IPS-15b (cell line): ENCODE data around the gene DCUN1D3.
"Not testable (repeated sequence)": the region's sequence is repeated elsewhere in the genome, so short reads cannot be mapped to it uniquely, and the experiment has no call there.

Experiments
- H3K27me3 ChIP-seq: one replicate; pipeline ENCODE4 v1.6.1; 2013; ENCODE audit warnings: low read length; ENCODE audit not compliant: control insufficient read depth, insufficient read depth
- H3K36me3 ChIP-seq: one replicate; pipeline ENCODE4 v1.6.1; 2013; ENCODE audit warnings: low read length; ENCODE audit not compliant: control insufficient read depth, insufficient read depth
- H3K4me1 ChIP-seq: one replicate; pipeline ENCODE4 v1.6.1; 2013; ENCODE audit warnings: mild to moderate bottlenecking, low read length; ENCODE audit not compliant: control insufficient read depth, insufficient read depth
- H3K4me3 ChIP-seq: one replicate; pipeline ENCODE4 v1.5.1; 2013; ENCODE audit warnings: low read depth, low read length
- H3K9ac ChIP-seq: one replicate; pipeline ENCODE4 v1.6.1; 2013; ENCODE audit warnings: low read depth, mild to moderate bottlenecking, low read length
- H3K9me3 ChIP-seq: one replicate; pipeline ENCODE4 v1.6.1; 2013; ENCODE audit warnings: mild to moderate bottlenecking, low read length; ENCODE audit not compliant: control insufficient read depth, insufficient read depth

DCUN1D3 gene

GRCh38 chr16:20900299-20901067 lies at the start of gene DCUN1D3, which contains the start of gene LYRM1:
Gene DCUN1D3, minus strand, starts transcription at chr16:20900358. Its CDS starts 37,820 bp downstream, at chr16:20862538.
Gene LYRM1, plus strand, starts transcription at chr16:20900771. Its CDS starts 14,785 bp downstream, at chr16:20915556.
- Histone ChIP-seq H3K27me3 (no peaks in the 10 kb centered on the region), H3K4me1 (peaks cover 7% of the 10 kb centered on the region), H3K36me3 (no peaks in the 10 kb centered on the region), H3K9ac (peak within 1 kb of the TSS; percentile 80), H3K4me3 (peak within 1 kb of the TSS; percentile 88), H3K9me3 (no peaks in the 10 kb centered on the region)

- no peaks in the 10 kb centered on the region for H3K36me3 ChIP-seq
- H3K27me3 ChIP-seq, result no peaks in the 10 kb centered on the region
- H3K4me3 ChIP-seq, result no peak overlapping the region
Observed at GRCh38 chr16:20949660-20950059, 49.5 kb upstream of the DCUN1D3 start.

GRCh38 chr16:20948444-20948843 lies 48.3 kb upstream of the DCUN1D3 start:
- Histone ChIP-seq H3K9me3 (no peaks in the 10 kb centered on the region), H3K4me3 (no peak overlapping the region)

More at GRCh38 chr16:20949660-20950059, 49.5 kb upstream of the DCUN1D3 start:
- Histone ChIP-seq H3K9ac (no peak overlapping the region), H3K9me3 (no peaks in the 10 kb centered on the region), H3K4me1 (peaks cover 6% of the 10 kb centered on the region)

GRCh38 chr16:20946015-20946629 lies 46.0 kb upstream of the DCUN1D3 start:
- Histone ChIP-seq H3K36me3 (no peaks in the 10 kb centered on the region), H3K9ac (no peak overlapping the region), H3K9me3 (no peaks in the 10 kb centered on the region), H3K4me3 (no peak overlapping the region), H3K27me3 (no peaks in the 10 kb centered on the region), H3K4me1 (peaks cover 2% of the 10 kb centered on the region)

More at GRCh38 chr16:20948444-20948843, 48.3 kb upstream of the DCUN1D3 start:
- Histone ChIP-seq H3K36me3 (no peaks in the 10 kb centered on the region), H3K4me1 (peaks cover 6% of the 10 kb centered on the region), H3K27me3 (no peaks in the 10 kb centered on the region), H3K9ac (no peak overlapping the region)

- H3K4me1 ChIP-seq, H3K9me3 ChIP-seq, H3K4me3 ChIP-seq, H3K36me3 ChIP-seq, H3K9ac ChIP-seq, H3K27me3 ChIP-seq: not testable (repeated sequence)
Observed at GRCh38 chr16:20945575-20945875, 45.4 kb upstream of the DCUN1D3 start.

GRCh38 chr16:20944861-20945574 lies 44.9 kb upstream of the DCUN1D3 start:
- H3K36me3 ChIP-seq, result no peaks in the 10 kb centered on the region
- H3K9ac ChIP-seq, result no peak overlapping the region

GRCh38 chr16:20942256-20942655 lies 42.1 kb upstream of the DCUN1D3 start:
- Histone ChIP-seq H3K9me3 (no peaks in the 10 kb centered on the region), H3K4me3 (no peak overlapping the region), H3K27me3 (no peaks in the 10 kb centered on the region), H3K9ac (no peak overlapping the region), H3K4me1 (peaks cover 2% of the 10 kb centered on the region), H3K36me3 (no peaks in the 10 kb centered on the region)

More at GRCh38 chr16:20944861-20945574, 44.9 kb upstream of the DCUN1D3 start:
- Histone ChIP-seq H3K27me3 (no peaks in the 10 kb centered on the region), H3K4me1 (peaks cover 2% of the 10 kb centered on the region), H3K4me3 (no peak overlapping the region), H3K9me3 (no peaks in the 10 kb centered on the region)

- peaks cover 2% of the 10 kb centered on the region for H3K4me1 ChIP-seq
- H3K36me3 ChIP-seq, result no peaks in the 10 kb centered on the region
- H3K27me3 ChIP-seq, result no peaks in the 10 kb centered on the region
Observed at GRCh38 chr16:20941636-20941926, 41.4 kb upstream of the DCUN1D3 start.

GRCh38 chr16:20940871-20941635 lies 40.9 kb upstream of the DCUN1D3 start:
- H3K27me3 ChIP-seq, result no peaks in the 10 kb centered on the region
- no peaks in the 10 kb centered on the region for H3K36me3 ChIP-seq
- no peaks in the 10 kb centered on the region for H3K9me3 ChIP-seq
- peaks cover 1% of the 10 kb centered on the region for H3K4me1 ChIP-seq
- H3K4me3 ChIP-seq, result no peak overlapping the region
- H3K9ac ChIP-seq, result no peak overlapping the region

More at GRCh38 chr16:20941636-20941926, 41.4 kb upstream of the DCUN1D3 start:
- H3K4me3 ChIP-seq, result no peak overlapping the region
- no peaks in the 10 kb centered on the region for H3K9me3 ChIP-seq
- no peak overlapping the region for H3K9ac ChIP-seq

- no peaks in the 10 kb centered on the region for H3K4me1 ChIP-seq
- no peak overlapping the region for H3K9ac ChIP-seq
- no peaks in the 10 kb centered on the region for H3K27me3 ChIP-seq
- no peaks in the 10 kb centered on the region for H3K9me3 ChIP-seq
- no peak overlapping the region for H3K4me3 ChIP-seq
- H3K36me3 ChIP-seq, result no peaks in the 10 kb centered on the region
Observed at GRCh38 chr16:20939611-20940010, 39.5 kb upstream of the DCUN1D3 start.

- Histone ChIP-seq H3K9ac (no peak overlapping the region), H3K36me3 (no peaks in the 10 kb centered on the region), H3K9me3 (no peaks in the 10 kb centered on the region), H3K4me3 (no peak overlapping the region), H3K4me1 (no peaks in the 10 kb centered on the region), H3K27me3 (no peaks in the 10 kb centered on the region)
Observed at GRCh38 chr16:20938426-20938825, 38.3 kb upstream of the DCUN1D3 start.
